GM19023 (cell line): ENCODE results near the gene DSCAML1.

Experiments used
- ATAC-seq: cut with Tn5 transposase; IDR thresholded peaks from one replicate; pipeline ENCODE4 v1.9.1; 2021; ENCODE audit warnings: mild to moderate bottlenecking, moderate library complexity; ENCODE audit not compliant: unreplicated experiment

The DSCAML1 gene

DNA sequence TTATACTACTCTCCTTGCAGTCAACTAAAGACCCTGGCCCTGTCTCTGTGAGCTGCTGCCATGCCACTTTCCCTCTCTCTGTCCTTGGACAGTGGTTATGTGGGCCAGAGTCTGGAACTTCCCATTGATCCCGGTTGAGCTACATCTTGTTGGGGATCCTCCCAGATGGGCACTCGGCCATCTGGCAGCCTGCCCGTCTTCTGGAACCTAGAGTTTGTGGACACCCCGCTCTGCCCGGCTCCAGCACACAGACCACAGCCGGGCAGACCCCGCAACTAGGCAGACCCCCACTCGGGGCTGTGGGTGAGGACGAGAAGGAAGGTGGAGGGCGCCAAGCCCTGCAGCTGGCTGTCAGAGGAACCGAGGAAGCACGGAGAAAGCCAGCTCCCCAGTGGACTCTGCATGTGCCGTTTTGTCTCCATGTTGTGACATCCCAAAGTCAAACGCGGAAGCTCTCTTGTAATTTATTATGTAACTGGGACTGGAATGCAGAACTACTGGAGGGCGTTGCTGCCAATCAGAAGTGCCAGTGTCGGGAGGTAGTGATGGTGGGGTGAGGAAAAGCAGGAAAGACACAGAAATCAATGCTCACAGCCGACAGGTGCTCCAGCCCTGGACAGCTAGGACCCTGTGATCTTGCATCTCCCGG is 261.7 kb downstream of the DSCAML1 start:
- ATAC-seq = no peak

DNA sequence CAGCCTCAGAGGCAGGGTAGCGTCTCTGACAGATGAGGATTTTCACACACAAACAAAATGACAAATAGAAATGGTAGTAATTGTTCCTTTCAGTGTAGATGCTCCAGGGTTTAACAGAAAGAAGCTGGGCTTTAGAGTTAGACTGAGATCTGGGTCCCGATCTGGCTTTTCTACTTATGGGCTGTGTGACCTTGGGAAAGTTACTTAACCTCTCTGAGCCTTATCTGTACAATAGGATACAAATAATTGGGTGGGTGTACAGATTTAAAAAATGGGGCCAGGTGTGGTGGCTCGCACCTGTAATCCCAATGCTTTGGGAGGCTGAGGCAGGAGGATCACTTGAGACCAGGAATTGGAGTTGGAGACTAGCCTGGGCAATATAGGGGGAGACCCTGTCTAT is 264.4 kb downstream of the DSCAML1 start:
- ATAC-seq = no peak

DNA sequence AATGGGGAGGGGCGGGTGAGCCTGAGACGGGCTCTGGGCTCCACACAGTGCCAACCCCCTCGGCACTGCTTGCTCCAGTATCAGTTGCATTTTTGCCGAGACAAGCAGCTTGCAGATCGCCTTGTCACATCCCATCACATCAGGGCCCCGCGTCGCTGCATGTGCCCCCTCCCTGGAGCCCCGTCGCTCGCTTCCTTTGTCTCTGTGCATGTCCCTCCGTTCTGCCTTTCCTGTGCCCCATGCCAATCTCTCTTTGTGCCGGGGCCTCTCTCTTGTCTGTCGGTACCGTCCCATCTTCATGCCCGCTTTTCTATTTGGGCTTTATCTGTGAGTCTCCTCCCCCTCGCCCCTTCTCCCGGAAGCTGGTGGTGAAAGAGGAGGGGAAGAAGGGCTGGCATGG is 267.2 kb downstream of the DSCAML1 start:
- ATAC-seq = no peak

DNA sequence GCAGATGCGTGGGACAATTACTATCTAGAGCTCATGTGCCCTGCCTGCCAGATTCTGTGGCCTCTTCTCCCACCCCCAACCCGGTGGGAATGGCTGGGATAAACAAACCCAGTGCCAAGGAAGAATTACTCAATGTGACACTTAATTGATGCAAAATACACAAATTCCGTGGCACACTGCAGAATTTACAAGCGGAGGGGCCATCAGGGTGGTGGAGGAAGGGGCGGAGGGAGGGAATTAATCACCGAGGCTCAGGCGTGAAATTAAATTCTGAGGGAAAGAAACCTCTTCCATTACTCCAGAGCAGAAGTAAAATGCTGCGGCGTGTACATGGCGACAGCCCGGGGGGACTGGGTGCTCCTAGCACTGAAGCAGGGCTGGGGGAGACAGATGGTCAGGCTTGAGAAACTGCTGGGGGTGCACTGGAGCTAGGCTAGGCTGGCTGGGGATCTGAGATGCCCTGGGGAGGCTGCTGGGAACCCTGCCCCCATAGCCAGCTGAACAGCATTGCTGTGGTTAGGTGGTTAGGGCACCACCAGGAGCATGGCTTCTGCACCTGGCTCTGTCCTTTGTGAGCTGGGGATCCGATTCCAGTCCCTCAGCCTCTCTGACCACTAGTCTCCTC is 268.8 kb downstream of the DSCAML1 start:
- ATAC-seq = no peak

DNA sequence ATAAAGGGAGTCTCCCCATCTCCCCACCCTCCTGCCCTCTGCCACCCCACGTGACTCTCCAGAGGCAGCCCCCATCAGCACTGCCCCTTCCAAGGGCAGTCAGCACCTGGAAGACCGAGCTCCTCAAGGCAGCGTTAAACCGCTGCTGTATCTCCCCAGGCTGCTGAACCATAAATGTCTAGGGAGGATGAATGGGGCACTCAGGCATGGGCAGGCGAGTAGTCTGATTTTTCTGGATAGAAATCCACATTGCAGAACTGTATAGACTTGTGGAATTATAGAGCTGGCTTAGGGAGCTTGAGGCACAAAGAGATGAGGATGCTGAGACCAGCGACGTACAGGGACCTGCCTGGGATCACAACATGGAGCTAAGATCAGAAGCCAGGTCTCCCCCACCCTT is 269.7 kb downstream of the DSCAML1 start:
- no peak for ATAC-seq

DNA sequence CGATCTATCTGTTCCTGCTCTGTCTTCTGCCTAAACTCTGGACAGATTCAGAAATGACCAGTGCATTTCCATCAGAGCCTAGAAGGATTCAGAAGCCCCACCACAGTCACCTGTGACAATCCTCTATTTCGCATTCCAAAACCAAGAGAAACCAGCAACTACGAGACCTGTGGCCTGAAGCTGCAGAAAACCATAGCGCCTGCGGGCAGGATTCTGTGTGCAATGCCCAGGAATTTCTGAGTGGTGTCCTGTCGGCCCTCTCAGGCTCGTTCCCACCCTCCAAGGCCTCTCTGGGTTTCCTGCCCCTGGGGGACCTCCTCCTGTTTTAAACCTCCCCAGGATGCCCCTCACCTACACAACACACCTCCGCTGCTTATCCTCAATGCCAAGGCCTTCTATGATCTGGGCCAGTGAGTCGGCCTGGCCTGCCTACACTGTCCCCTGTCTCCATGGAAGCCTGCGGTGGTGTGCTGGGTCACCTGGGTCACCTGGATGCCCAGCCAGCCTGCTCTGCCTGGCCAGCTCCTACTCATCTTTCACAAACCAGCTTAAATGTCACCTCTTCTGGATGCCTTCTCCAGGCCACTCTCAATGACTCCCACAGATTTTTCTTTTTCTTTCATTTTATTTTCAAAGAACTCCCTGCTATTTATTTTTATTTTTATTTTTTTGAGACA is 271.0 kb downstream of the DSCAML1 start:
- ATAC-seq = no peak

DNA sequence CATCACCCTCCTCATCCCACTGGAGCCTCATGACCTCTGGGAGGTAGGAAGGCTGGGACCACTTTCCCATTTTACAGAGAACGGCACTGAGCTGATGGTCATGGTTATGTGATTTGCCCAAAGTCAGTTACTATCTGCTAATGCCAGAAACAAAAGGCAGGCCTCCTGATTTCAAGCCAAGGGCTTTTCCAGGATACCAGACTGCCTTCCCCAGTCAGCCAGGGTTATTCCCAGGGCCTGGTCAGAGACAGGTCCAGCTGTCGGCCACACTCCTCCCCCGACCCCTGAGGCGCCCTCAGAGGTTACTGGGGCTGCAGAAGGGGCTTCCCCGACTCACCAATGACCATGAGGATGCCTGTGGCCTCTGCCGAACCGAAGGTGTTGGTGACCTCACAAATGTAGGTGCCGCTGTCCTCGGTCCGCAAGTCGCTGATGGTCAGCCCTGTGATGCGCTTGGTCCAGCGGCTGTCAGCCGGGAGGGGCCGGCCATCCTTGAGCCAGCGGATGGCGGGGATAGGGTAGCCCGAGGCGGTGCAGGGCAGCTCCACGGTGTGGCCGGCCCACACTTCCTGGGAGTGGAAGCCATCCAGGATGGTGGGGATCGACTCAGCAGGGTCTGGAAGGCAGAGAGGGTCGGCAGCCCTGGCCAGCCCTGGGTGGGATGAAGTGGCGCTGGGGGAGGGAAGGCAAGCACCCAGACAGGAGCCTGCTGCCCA is 272.4 kb downstream of the DSCAML1 start:
- no peak for ATAC-seq

DNA sequence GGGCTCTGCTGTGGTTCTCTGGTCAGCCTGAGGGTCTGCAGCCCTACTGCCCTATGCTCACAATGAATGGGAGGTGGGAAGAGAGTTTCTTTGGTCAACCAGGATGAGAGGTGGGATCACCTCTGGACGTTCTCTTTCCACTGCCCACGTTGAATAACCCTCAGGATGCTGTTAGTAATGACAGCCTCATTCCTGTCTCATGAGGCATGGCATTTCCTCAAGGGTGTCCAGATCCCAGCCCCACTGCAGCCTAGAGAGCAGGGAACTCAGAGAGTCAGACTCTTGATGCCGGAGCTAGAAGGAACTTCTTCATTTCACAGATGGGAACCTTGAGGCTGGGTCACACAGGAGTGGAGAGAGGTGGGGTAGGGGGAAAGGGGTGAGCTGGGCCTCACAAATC is 273.3 kb downstream of the DSCAML1 start:
- no peak for ATAC-seq

DNA sequence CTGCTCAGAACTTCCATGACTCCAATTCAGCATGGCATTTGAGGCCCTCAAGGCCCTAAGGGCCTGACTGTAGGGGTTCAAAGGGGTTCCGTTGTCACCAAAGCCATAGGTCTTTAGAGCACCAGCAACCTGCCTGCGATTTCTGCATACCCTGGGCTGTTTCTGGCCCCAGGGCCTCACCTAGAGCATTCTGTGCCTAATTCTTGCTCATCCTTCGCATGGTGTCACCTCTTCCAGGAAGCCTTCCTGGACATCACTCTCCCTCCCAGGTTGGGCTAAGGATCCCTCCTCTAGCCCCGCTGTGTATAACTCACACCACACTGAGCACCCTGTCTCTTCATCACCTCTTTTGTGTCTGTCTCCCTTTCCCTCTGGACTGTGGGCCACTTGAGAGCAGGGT is 275.0 kb downstream of the DSCAML1 start:
- ATAC-seq = no peak

DNA sequence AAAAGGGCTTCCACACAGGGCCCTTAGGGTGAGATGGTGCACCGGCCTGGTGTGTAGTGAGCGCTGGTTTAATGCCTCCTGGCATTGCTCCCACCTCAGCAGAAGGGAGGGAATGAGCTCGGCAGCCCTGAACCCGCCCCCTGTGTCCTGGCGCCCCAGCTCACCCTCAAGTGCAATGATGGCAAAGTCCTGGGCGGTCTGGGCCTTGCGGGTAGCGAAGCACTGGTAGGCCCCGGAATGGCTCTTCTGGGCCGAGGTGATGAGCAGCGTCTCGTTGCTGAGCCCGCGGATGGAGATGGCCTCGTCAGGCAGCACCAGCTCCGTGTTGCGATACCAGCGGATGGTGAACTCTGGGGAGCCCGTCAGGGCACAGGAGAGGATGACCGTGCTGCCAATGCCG is 276.1 kb downstream of the DSCAML1 start:
- no peak for ATAC-seq

DNA sequence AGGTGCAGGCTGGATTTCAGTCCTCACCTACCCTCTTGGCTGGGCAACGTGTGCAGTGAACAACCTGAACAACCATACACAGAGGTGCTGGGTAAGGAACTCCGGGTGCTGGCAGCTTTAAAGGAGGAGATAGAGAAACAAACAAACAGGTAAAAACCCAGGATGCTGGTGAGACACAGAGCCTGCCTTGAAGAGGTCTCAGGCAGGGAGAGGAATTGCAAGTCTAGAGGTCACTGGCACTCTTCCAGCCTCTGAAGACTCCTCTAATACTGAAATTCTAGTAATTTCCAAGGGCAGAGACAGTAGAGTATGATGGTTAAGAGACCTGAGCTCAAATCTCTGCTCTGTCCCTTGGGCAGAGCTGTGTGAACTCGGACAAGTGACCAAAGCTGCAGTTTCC is 276.8 kb downstream of the DSCAML1 start:
- ATAC-seq = no peak

DNA sequence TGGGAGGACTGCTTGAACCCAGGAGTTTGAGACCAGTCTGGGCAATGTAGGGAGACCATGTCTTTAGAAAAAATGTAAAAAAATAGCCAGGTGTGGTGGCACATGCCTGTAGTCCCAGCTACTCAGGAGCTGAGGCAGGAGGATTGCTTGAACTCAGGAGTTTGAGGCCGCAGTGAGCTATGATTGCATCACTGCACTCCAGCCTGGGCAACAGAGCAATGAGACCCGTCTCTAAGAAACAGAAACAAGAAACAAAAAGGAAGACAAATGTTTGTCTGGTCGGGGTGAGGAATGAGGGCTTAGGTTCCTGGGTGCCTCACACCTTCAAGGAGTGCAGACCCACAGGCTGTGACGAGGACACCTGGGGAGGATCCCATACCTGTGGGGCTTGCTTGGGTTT is 277.4 kb downstream of the DSCAML1 start:
- ATAC-seq = no peak

DNA sequence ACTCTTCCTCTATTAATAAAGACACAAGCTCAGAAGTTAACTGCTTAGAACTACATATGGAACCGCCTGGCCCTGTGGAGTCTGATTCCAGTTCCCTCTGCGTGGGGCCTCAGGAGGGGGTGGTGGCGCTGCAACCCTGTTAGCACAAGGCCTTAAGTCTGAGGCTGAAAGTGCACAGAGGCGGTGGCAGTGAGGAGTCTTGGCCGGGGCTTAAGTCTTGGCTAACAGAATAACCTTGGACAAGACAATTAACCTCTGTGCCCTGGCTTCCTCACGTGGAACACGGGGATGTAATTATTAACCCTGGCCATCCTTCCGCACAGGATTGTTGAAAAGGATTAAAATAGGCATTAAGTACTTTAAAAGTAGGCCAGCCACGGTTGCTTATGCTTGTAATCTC is 277.8 kb downstream of the DSCAML1 start:
- ATAC-seq = no peak

DNA sequence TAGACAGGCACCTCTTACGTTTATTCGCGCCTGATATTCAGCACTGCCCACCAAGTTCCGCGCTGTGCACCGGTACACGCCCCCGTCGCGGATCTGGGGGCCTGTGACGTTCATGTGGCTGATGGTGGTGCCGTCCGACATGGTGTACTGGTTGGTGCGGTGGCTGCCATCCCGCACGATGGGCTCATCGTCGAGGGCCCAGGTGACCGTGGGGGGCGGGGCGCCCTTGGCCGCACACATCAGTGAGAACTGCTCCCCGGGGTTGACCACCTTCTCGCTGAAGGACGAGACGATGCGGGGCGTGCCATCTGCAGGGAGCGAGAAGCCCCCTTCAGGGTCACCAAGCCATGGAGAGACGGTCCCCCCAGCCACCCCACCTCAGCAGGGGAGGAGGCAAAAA is 278.6 kb downstream of the DSCAML1 start:
- ATAC-seq = no peak

DNA sequence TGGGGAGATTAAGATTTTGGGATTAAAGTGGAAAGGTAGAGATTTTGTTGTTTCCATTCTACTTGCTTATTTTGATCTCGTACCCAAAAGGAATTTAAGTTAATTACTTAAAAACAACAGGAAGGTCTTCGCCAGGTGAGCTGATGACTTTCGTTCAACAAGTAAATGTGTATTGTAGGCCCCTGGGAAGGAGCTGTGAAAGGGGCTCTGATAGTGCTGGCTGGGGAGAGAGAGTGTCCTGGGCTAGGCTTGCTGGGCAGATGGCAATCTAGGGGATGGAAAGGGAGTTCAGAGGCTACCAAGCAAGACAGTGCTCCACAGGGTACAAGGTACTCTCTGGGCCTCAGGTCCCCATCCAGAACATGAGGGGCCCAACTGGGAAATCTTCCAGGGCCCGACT is 279.9 kb downstream of the DSCAML1 start:
- ATAC-seq = no peak

DNA sequence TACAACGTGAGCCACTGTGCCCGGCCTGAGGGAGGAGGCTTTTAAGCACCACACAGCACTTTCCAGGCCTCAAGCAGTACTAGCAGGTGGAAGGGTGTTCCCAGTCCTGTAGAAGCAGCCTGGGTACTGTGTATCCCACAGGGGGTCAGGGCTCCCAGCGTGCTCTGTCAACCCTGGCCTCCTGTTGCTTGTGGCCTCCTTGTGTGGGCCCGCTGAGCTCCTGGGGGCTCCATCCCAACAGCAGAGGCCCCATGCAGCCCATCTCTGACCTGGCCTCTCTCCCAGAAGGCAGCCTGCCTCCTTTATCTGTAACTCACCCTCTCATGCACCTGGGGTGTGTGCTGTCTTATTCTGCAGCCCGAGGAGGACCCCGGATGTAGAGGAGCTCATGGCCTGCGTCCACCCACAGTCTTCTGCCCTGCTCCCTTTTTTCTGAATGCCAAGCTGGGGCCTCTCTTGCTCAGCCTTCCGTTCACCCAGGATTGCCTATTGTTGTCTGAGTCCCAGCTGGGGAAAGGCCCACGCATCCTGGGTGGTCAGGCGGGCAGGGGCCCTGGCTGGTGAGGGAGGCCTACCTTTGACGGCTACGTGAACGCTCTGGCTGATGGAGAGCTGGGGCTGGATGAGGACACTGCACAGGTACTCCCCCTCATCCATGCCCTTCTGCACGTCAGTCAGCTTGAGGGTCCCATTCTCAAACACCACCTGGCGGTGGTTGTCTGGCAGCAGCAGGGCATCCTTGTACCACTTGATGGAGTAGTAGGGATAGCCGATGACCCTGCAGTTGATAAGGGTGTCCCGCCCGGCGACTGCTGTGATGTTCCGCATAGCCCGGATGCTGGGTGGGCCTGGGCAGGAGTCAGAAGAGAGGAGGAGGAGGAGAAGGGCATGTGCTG is 280.9 kb downstream of the DSCAML1 start:
- no peak for ATAC-seq

DNA sequence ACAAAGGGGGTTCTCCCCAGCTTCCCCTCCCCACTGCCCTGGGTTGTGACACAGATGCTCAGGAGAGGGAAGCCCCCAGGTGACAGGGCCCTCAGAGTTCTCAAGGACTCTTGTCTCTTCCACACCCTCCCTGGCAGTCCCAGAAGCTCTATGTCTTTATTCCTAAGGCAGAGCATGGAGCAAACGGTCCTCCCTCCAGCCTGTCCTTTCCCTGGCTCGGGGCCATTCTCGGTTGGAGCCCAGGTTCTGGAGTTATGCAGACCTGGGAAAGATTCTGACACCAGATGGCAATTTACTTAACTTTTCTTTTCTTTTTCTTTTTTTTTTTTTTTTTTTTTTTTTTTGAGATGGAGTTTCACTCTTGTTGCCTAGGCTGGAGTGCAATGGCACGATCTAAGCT is 282.8 kb downstream of the DSCAML1 start:
- no peak for ATAC-seq

DNA sequence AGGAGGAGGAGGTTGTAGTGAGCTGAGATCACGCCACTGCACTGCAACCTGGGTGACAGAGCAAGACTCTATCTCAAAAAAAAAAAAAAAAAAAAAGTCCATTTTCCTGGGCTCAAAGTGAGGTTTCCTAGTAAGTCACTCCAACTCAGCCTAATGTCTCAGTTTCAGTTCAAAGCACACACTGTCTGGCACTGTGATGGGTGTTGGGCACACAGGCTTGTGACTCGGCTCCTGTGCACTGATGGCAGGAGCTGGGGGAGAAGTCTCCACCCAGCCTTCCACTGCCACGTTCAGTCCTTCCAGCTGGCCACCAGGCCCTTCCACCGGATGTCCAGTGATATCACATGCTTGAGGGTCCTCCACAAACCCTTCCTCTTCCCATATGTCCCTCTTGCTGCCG is 283.4 kb downstream of the DSCAML1 start:
- ATAC-seq = no peak

DNA sequence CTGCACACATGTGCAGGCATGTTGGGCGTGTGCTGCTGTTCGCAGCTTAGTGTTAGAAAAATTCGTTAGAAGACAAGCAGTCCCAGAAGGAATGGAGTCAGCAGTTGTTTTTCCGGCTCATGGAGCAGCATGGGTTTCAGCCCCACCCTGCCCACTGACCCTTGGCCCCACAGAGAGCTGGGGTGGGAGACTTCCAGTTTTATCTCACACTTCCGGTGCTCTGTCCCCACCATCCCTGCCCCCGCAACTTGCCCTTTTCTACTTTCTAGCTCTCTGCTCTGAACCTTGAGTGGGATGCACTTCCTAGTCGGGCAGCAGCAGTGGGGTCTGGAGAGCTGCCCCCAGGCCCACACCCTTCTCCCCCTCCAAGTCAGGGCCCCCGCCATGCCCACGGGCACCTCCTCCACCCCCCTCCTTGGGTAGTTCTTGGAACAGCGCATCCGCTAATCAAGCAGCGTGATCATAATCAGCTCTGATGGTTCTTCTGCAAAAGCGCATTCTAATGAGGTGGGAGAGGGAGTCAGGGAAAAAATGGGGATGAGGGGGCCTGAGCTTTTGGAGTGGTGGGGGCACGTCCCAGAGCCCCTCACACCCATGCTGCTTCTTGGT is 285.0 kb downstream of the DSCAML1 start:
- no peak for ATAC-seq

DNA sequence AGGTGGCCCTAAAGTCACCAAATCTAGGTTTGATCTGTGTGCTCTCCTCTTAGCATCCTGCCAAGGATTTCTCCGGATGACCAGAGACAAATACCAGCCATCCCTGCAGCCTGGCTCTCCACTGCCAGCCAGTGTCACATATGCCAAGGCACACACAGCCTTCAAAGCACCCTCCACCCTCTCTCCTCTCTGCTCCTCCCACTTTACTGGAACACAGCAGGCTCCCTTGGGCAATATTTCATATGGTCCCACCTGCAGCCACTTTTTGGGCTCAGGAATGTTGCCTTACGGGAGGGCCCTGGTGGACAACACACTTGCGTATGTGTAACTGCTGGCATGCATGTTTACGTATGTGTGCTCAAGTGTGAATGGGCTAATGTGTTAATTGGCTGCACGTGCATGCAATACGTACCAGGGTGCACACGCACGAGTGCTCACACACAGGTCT is 285.5 kb downstream of the DSCAML1 start:
- no peak for ATAC-seq
